HEK293 (cell line): ENCODE measurements around the gene C2orf76.

Source experiments
- CTCF ChIP-seq: fragments of 450-650 bp; formaldehyde crosslinking; IDR thresholded peaks from 2 replicates; pipeline ENCODE4 v1.5.1; 2016; ENCODE audit warnings: missing biosample characterization, missing genetic modification characterization
- GLIS1 ChIP-seq: fragments of 450-650 bp; formaldehyde crosslinking; IDR thresholded peaks from 2 replicates; pipeline ENCODE4 v1.5.1; 2016; ENCODE audit warnings: missing biosample characterization, missing genetic modification characterization
- REST ChIP-seq: fragments of 450-650 bp; formaldehyde crosslinking; IDR thresholded peaks from 2 replicates; pipeline ENCODE4 v1.5.1; 2016; ENCODE audit warnings: missing biosample characterization, missing genetic modification characterization
- ZBTB17 ChIP-seq: fragments of 450-650 bp; formaldehyde crosslinking; IDR thresholded peaks from 2 replicates; pipeline ENCODE4 v1.5.1; 2016; ENCODE audit warnings: missing biosample characterization, missing genetic modification characterization
- ZNF221 ChIP-seq: fragments of 450-650 bp; formaldehyde crosslinking; IDR thresholded peaks from 2 replicates; pipeline ENCODE4 v1.5.1; 2017; ENCODE audit warnings: missing biosample characterization, missing genetic modification characterization, borderline replicate concordance
- ZNF354C ChIP-seq: fragments of 450-650 bp; formaldehyde crosslinking; IDR thresholded peaks from 2 replicates; pipeline ENCODE4 v1.5.1; 2016; ENCODE audit warnings: missing biosample characterization, missing genetic modification characterization, low read depth, borderline replicate concordance
- ZNF670 ChIP-seq: fragments of 450-650 bp; formaldehyde crosslinking; IDR thresholded peaks from 2 replicates; pipeline ENCODE4 v1.5.1; 2016; ENCODE audit warnings: missing biosample characterization, missing genetic modification characterization, low read depth
- ZNF707 ChIP-seq: fragments of 450-650 bp; formaldehyde crosslinking; IDR thresholded peaks from 2 replicates; pipeline ENCODE4 v1.5.1; 2016; ENCODE audit warnings: missing biosample characterization, missing genetic modification characterization
- TF ChIP-seq, protein P1 (sequence below): fragments of 450-650 bp; formaldehyde crosslinking; IDR thresholded peaks from 2 replicates; pipeline ENCODE4 v1.5.1; 2017; ENCODE audit warnings: missing biosample characterization, missing genetic modification characterization
- TF ChIP-seq, protein P2 (sequence below): fragments of 450-650 bp; formaldehyde crosslinking; IDR thresholded peaks from 2 replicates; pipeline ENCODE4 v1.5.1; 2016; ENCODE audit warnings: missing biosample characterization, missing genetic modification characterization, borderline replicate concordance

GRCh38 chr2:119359774-119360173, 6.9 kb downstream of the C2orf76 start:
- no peak for TF ChIP-seq ZNF707 (tag by site-specific recombination)
- no peak for TF ChIP-seq REST (tag by site-specific recombination)
- no peak for TF ChIP-seq GLIS1 (tag by site-specific recombination)
- TF ChIP-seq CTCF (tag by site-specific recombination), result no peak
- TF ChIP-seq, protein P1, sequence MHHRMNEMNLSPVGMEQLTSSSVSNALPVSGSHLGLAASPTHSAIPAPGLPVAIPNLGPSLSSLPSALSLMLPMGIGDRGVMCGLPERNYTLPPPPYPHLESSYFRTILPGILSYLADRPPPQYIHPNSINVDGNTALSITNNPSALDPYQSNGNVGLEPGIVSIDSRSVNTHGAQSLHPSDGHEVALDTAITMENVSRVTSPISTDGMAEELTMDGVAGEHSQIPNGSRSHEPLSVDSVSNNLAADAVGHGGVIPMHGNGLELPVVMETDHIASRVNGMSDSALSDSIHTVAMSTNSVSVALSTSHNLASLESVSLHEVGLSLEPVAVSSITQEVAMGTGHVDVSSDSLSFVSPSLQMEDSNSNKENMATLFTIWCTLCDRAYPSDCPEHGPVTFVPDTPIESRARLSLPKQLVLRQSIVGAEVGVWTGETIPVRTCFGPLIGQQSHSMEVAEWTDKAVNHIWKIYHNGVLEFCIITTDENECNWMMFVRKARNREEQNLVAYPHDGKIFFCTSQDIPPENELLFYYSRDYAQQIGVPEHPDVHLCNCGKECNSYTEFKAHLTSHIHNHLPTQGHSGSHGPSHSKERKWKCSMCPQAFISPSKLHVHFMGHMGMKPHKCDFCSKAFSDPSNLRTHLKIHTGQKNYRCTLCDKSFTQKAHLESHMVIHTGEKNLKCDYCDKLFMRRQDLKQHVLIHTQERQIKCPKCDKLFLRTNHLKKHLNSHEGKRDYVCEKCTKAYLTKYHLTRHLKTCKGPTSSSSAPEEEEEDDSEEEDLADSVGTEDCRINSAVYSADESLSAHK (tag by site-specific recombination), result no peak
- no peak for TF ChIP-seq ZNF354C (tag by site-specific recombination)
- no peak for TF ChIP-seq ZNF670
- TF ChIP-seq ZBTB17 (tag by site-specific recombination), result no peak
- no peak for TF ChIP-seq ZNF221 (tag by site-specific recombination)
- TF ChIP-seq, protein P2, sequence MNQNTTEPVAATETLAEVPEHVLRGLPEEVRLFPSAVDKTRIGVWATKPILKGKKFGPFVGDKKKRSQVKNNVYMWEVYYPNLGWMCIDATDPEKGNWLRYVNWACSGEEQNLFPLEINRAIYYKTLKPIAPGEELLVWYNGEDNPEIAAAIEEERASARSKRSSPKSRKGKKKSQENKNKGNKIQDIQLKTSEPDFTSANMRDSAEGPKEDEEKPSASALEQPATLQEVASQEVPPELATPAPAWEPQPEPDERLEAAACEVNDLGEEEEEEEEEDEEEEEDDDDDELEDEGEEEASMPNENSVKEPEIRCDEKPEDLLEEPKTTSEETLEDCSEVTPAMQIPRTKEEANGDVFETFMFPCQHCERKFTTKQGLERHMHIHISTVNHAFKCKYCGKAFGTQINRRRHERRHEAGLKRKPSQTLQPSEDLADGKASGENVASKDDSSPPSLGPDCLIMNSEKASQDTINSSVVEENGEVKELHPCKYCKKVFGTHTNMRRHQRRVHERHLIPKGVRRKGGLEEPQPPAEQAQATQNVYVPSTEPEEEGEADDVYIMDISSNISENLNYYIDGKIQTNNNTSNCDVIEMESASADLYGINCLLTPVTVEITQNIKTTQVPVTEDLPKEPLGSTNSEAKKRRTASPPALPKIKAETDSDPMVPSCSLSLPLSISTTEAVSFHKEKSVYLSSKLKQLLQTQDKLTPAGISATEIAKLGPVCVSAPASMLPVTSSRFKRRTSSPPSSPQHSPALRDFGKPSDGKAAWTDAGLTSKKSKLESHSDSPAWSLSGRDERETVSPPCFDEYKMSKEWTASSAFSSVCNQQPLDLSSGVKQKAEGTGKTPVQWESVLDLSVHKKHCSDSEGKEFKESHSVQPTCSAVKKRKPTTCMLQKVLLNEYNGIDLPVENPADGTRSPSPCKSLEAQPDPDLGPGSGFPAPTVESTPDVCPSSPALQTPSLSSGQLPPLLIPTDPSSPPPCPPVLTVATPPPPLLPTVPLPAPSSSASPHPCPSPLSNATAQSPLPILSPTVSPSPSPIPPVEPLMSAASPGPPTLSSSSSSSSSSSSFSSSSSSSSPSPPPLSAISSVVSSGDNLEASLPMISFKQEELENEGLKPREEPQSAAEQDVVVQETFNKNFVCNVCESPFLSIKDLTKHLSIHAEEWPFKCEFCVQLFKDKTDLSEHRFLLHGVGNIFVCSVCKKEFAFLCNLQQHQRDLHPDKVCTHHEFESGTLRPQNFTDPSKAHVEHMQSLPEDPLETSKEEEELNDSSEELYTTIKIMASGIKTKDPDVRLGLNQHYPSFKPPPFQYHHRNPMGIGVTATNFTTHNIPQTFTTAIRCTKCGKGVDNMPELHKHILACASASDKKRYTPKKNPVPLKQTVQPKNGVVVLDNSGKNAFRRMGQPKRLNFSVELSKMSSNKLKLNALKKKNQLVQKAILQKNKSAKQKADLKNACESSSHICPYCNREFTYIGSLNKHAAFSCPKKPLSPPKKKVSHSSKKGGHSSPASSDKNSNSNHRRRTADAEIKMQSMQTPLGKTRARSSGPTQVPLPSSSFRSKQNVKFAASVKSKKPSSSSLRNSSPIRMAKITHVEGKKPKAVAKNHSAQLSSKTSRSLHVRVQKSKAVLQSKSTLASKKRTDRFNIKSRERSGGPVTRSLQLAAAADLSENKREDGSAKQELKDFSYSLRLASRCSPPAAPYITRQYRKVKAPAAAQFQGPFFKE (tag by site-specific recombination), result no peak
